Neural progenitor cell (in vitro differentiated cells): Measurements from ENCODE around the gene GLI2. TPM values are rescaled to one million over a fixed set of nuclear protein-coding genes. Genes with fewer than 3 reads are reported as not detected.
A peak's percentile ranks its signal among the peaks of the same experiment; 100 is the strongest.

ENCODE experiments used
- DNase-seq: peaks from one replicate; pipeline ENCODE4 v3.0.0-alpha.2; 2016; ENCODE audit warnings: low spot score
- H2AFZ ChIP-seq: fragments of 200-600 bp; sonication (generic); replicated peaks from 2 replicates; pipeline ENCODE4 v1.6.1; 2016; ENCODE audit warnings: antibody characterized with exemption
- H3F3A ChIP-seq: fragments of 200-600 bp; sonication (generic); 2 replicates; pipeline ENCODE4 v1.6.1; 2016; ENCODE audit warnings: antibody characterized with exemption, low read depth
- H3K27ac ChIP-seq: fragments of 200-600 bp; sonication (generic); 2 replicates; pipeline ENCODE4 v1.5.1; 2016; ENCODE audit warnings: mild to moderate bottlenecking
- H3K27me3 ChIP-seq: fragments of 200-600 bp; sonication (generic); 2 replicates; pipeline ENCODE4 v1.6.1; 2016; ENCODE audit warnings: mild to moderate bottlenecking, moderate library complexity
- H3K36me3 ChIP-seq: fragments of 200-600 bp; sonication (generic); 2 replicates; pipeline ENCODE4 v1.5.1; 2016
- H3K4me1 ChIP-seq: fragments of 200-600 bp; sonication (generic); 2 replicates; pipeline ENCODE4 v1.6.1; 2016; ENCODE audit warnings: mixed run types
- H3K4me2 ChIP-seq: fragments of 200-600 bp; sonication (generic); 2 replicates; pipeline ENCODE4 v1.6.1; 2016
- H3K4me3 ChIP-seq: fragments of 200-600 bp; sonication (generic); 2 replicates; pipeline ENCODE4 v1.5.1; 2016
- H3K79me2 ChIP-seq: fragments of 200-600 bp; sonication (generic); 2 replicates; pipeline ENCODE4 v1.6.1; 2016; ENCODE audit warnings: low read depth
- H3K9ac ChIP-seq: fragments of 200-600 bp; sonication (generic); 2 replicates; pipeline ENCODE4 v1.6.1; 2016
- H3K9me3 ChIP-seq: fragments of 200-600 bp; sonication (generic); 2 replicates; pipeline ENCODE4 v1.5.1; 2016; ENCODE audit warnings: low read depth
- H4K20me1 ChIP-seq: fragments of 200-600 bp; sonication (generic); 2 replicates; pipeline ENCODE4 v1.6.1; 2016; ENCODE audit warnings: low read depth
- H3K27ac Mint-ChIP-seq: 3 replicates; pipeline ENCODE4 v1.8.0; 2021; ENCODE audit warnings: mixed read lengths
- H3K27me3 Mint-ChIP-seq: 2 replicates; pipeline ENCODE4 v1.8.0; 2022; ENCODE audit warnings: low read depth, mild to moderate bottlenecking, inconsistent platforms, moderate library complexity, mixed read lengths; ENCODE audit not compliant: insufficient read depth
- H3K36me3 Mint-ChIP-seq: 3 replicates; pipeline ENCODE4 v1.8.0; 2021; ENCODE audit warnings: mixed read lengths
- H3K4me1 Mint-ChIP-seq: 3 replicates; pipeline ENCODE4 v1.8.0; 2021; ENCODE audit warnings: mixed read lengths
- H3K4me3 Mint-ChIP-seq: 3 replicates; pipeline ENCODE4 v1.8.0; 2021; ENCODE audit warnings: mild to moderate bottlenecking, moderate library complexity, mixed read lengths
- H3K9me3 Mint-ChIP-seq: 3 replicates; pipeline ENCODE4 v1.8.0; 2020; ENCODE audit warnings: mixed read lengths
- CTCF ChIP-seq: fragments of 200-600 bp; sonication (generic); IDR thresholded peaks from 2 replicates; pipeline ENCODE4 v1.5.1; 2017; ENCODE audit warnings: antibody characterized with exemption, mild to moderate bottlenecking
- EZH2 ChIP-seq: fragments of 200-600 bp; sonication (generic); IDR thresholded peaks from 2 replicates; pipeline ENCODE4 v1.6.1; 2017; ENCODE audit warnings: antibody characterized with exemption, mild to moderate bottlenecking, moderate library complexity
- EZH2phosphoT487 ChIP-seq: fragments of 200-600 bp; sonication (generic); IDR thresholded peaks from 2 replicates; pipeline ENCODE4 v1.6.1; 2017; ENCODE audit warnings: antibody characterized with exemption
- total RNA-seq: library from RNA; depleted of rRNA; stranded (reverse); fragments of >200 nt; gene quantifications from 2 replicates; pipeline ENCODE4 v1.2.3, GENCODE V29; 2015; ENCODE audit warnings: low replicate concordance

Gene GLI2
- total RNA-seq, 1 donor from 2014 or later: 9.4 TPM

- Histone ChIP-seq H3K4me1 (peaks cover 13% of the 10 kb centered on the region), H3K36me3 (no peaks in the 10 kb centered on the region), H3F3A (peaks cover 8% of the 10 kb centered on the region), H3K9ac (no peak overlapping the region), H3K27ac (no peak overlapping the region), H3K4me3 (no peak overlapping the region), H3K27me3 (no peaks in the 10 kb centered on the region), H2AFZ (no peak overlapping the region), H3K79me2 (no peaks in the 10 kb centered on the region), H3K4me2 (no peak overlapping the region), H4K20me1 (no peaks in the 10 kb centered on the region), H3K9me3 (peaks cover 10% of the 10 kb centered on the region)
- no peak overlapping the region for H3K4me3 Mint-ChIP-seq
- TF ChIP-seq CTCF (no peak), EZH2phosphoT487 (no peak), EZH2 (no peak)
- no peak for DNase-seq
- H3K4me1 Mint-ChIP-seq: peaks cover 15% of the 10 kb centered on the region
- no peak overlapping the region for H3K27ac Mint-ChIP-seq
- H3K9me3 Mint-ChIP-seq: peaks cover 22% of the 10 kb centered on the region
- H3K27me3 Mint-ChIP-seq: peaks cover 10% of the 10 kb centered on the region
- H3K36me3 Mint-ChIP-seq: no peaks in the 10 kb centered on the region
Measured at GRCh38 chr2:120722246-120722567, 13.5 kb upstream of the GLI2 start.

GRCh38 chr2:120722568-120723421, 12.9 kb upstream of the GLI2 start:
- no peaks in the 10 kb centered on the region for H3K79me2 ChIP-seq
- peak overlapping the region; percentile 63 for H3K4me2 ChIP-seq
- peak overlapping the region; percentile 60 for H2AFZ ChIP-seq
- Mint-ChIP-seq H3K9me3 (peaks cover 22% of the 10 kb centered on the region), H3K27ac (peak overlapping the region; percentile 47), H3K36me3 (no peaks in the 10 kb centered on the region), H3K4me1 (peaks cover 15% of the 10 kb centered on the region), H3K27me3 (peaks cover 8% of the 10 kb centered on the region), H3K4me3 (peak overlapping the region; percentile 48)
- no peak overlapping the region for H3K4me3 ChIP-seq
- peak; percentile 60 for DNase-seq
- peaks cover 13% of the 10 kb centered on the region for H3K4me1 ChIP-seq
- H3K9ac ChIP-seq: no peak overlapping the region
- H3K27me3 ChIP-seq: no peaks in the 10 kb centered on the region
- H3K27ac ChIP-seq: no peak overlapping the region
- TF ChIP-seq CTCF (no peak), EZH2phosphoT487 (no peak), EZH2 (no peak)
- peaks cover 8% of the 10 kb centered on the region for H3F3A ChIP-seq
- H4K20me1 ChIP-seq: no peaks in the 10 kb centered on the region
- H3K36me3 ChIP-seq: no peaks in the 10 kb centered on the region
- H3K9me3 ChIP-seq: peaks cover 10% of the 10 kb centered on the region

DNA sequence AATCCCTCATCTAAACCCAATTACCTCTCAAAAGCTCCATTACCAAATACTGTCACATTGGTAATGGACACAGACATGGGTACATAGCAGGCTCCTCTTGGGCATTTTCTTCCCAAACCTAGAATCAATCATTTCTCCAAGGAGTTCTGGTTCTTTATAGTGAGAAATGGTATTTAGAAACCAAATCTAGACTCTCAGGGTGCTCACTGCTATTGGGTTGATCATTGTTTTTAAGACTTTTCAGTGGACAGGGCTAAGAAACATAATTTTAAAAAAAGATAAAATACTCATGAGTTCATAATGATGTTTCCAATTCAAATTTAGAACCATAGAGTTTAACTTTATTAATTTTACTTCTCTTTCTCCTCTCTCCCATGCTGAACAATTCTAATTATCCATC, 9.4 kb upstream of the GLI2 start:
- Histone ChIP-seq H3K4me1 (peaks cover 17% of the 10 kb centered on the region), H3K27me3 (no peaks in the 10 kb centered on the region), H3K4me3 (no peak overlapping the region), H4K20me1 (no peaks in the 10 kb centered on the region), H2AFZ (no peak overlapping the region), H3K36me3 (no peaks in the 10 kb centered on the region), H3K9ac (no peak overlapping the region), H3K9me3 (peaks cover 10% of the 10 kb centered on the region), H3F3A (peaks cover 8% of the 10 kb centered on the region), H3K79me2 (no peaks in the 10 kb centered on the region), H3K27ac (no peak overlapping the region), H3K4me2 (no peak overlapping the region)
- H3K36me3 Mint-ChIP-seq: no peaks in the 10 kb centered on the region
- peaks cover 26% of the 10 kb centered on the region for H3K4me1 Mint-ChIP-seq
- peaks cover 14% of the 10 kb centered on the region for H3K27me3 Mint-ChIP-seq
- no peak overlapping the region for H3K4me3 Mint-ChIP-seq
- H3K9me3 Mint-ChIP-seq: peaks cover 22% of the 10 kb centered on the region
- TF ChIP-seq EZH2 (no peak), CTCF (no peak), EZH2phosphoT487 (no peak)
- DNase-seq: no peak
- H3K27ac Mint-ChIP-seq: no peak overlapping the region
